Upper lobe of left lung (tissue), 4 donors: ENCODE measurements around the gene RHPN2.

Experiments
- CTCF ChIP-seq, 6 experiments: fragments of 450-650 bp in 4 of 6; fragments of 200-600 bp in 2 of 6; sonication (generic) in 2 of 6; IDR thresholded peaks; one replicate each; pipeline ENCODE4 v1.5.1; 2016 to 2019; ENCODE audit warnings: antibody characterized with exemption in 6 of 6
- POLR2A ChIP-seq, 4 donors: fragments of 450-650 bp; IDR thresholded peaks; one replicate each; pipeline ENCODE4 v1.5.1; 2016 to 2017; ENCODE audit warnings: antibody characterized with exemption in 4 of 4, mild to moderate bottlenecking in 2 of 4

DNA sequence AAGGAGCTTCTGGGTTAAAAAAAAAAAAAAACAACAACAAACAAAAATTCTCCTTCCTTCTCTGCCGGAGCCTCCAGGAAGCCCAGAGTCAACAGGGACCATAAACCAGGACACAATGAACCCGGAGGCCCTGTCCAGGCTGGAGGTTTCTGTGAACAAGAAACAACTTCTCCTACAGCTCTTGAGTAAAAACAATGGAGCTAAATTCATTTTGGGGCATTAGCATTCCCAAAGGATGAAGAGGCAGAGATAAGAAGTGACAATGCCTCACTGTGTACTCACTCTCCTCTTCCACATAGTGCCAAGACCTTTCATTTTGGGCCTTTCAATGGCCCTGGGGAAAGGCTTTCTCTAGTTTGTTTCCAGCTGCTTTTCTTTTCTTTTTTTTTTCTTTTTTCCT, 9.0 kb downstream of the RHPN2 start:
- TF ChIP-seq POLR2A (IDR thresholded peaks at IDR 0.05) = no peak
- TF ChIP-seq CTCF (IDR thresholded peaks at IDR 0.05) = no peak
